ENCODE results near the gene NME7. TPM values are rescaled to one million over a fixed set of nuclear protein-coding genes. Genes with fewer than 3 reads are reported as not detected.

NME7 gene
- total RNA-seq, 1 experiment from 2014 or later: 30.3 TPM

- ATAC-seq (no peak), DNase-seq (ENCODE audit: low read depth, low spot score) (no peak)
- CTCF ChIA-PET: interaction anchor here (0.6 to 1.5 kb wide), 6 partner anchors 45 to 1005 kb away, joined by 4 to 17 read pairs (median 6); no protein-coding TSS in a partner anchor
- Histone ChIP-seq H3K4me3 (ENCODE audit: low read depth in 2 of 2, low read length in 2 of 2) (no peak overlapping the region), H3K27ac (ENCODE audit: low read length) (no peak overlapping the region), H3K27me3 (ENCODE audit: control insufficient read depth, insufficient read depth, low read length) (no peaks in the 10 kb centered on the region), H3K4me1 (ENCODE audit: control insufficient read depth, insufficient read depth, low read length) (no peaks in the 10 kb centered on the region), H3K9me3 (ENCODE audit: control insufficient read depth, insufficient read depth, low read depth, low read length) (no peaks in the 10 kb centered on the region), H3K36me3 (ENCODE audit: control insufficient read depth, insufficient read depth, low read length) (no peaks in the 10 kb centered on the region)
- intact Hi-C loops (cut with micrococcal nuclease; ENCODE audit: unreplicated experiment) (loop anchor here (1.0 to 10.0 kb wide), 4 partner anchors 216 to 1006 kb away; no protein-coding TSS in a partner anchor), in situ Hi-C loops (cut with HindIII; ENCODE audit: low pct_unique_long_range_greater_than_20kb, low sequenced_read_pairs) (no loop called here)
- BruUV-seq (replicated peaks): no TSS peak
- POLR2A ChIA-PET: interaction anchor here (0.7 kb wide), 1 partner anchor 219 kb away, joined by 3 read pairs; no protein-coding TSS in a partner anchor
- no peak for TF ChIP-seq SIN3A (IDR thresholded peaks at IDR 0.05; ENCODE audit: borderline replicate concordance, insufficient read depth, low read depth, low read length)
- no peak for TF ChIP-seq CTCF (IDR thresholded peaks at IDR 0.05)
- no peak for TF ChIP-seq TCF7L2 (IDR thresholded peaks at IDR 0.05; ENCODE audit: low read depth, low read length)
- no peak for TF ChIP-seq REST (IDR thresholded peaks at IDR 0.05; ENCODE audit: insufficient read depth in 1 of 2, low read depth in 2 of 2, low read length in 1 of 2)
- no peak for TF ChIP-seq POLR2AphosphoS5 (IDR thresholded peaks at IDR 0.05; ENCODE audit: low read depth, low read length)
Observed at GRCh38 chr1:169347688-169348382, 19.8 kb downstream of the NME7 start.

GRCh38 chr1:169346036-169346589, 21.5 kb downstream of the NME7 start:
- Histone ChIP-seq H3K27ac (ENCODE audit: low read length) (no peak overlapping the region), H3K36me3 (ENCODE audit: control insufficient read depth, insufficient read depth, low read length) (no peaks in the 10 kb centered on the region), H3K4me1 (ENCODE audit: control insufficient read depth, insufficient read depth, low read length) (no peaks in the 10 kb centered on the region), H3K4me3 (ENCODE audit: low read depth in 2 of 2, low read length in 2 of 2) (no peak overlapping the region), H3K9me3 (ENCODE audit: control insufficient read depth, insufficient read depth, low read depth, low read length) (no peaks in the 10 kb centered on the region), H3K27me3 (ENCODE audit: control insufficient read depth, insufficient read depth, low read length) (no peaks in the 10 kb centered on the region)
- CTCF ChIA-PET: no interaction called here
- ATAC-seq: no peak
- no peak for DNase-seq (ENCODE audit: low read depth, low spot score)
- no TSS peak for BruUV-seq (replicated peaks)
- in situ Hi-C loops (cut with HindIII; ENCODE audit: low pct_unique_long_range_greater_than_20kb, low sequenced_read_pairs): no loop called here
- POLR2A ChIA-PET: no interaction called here
- intact Hi-C loops (cut with micrococcal nuclease; ENCODE audit: unreplicated experiment): loop anchor here (5.0 to 10.0 kb wide), 3 partner anchors 214 to 1004 kb away; no protein-coding TSS in a partner anchor
- TF ChIP-seq REST (IDR thresholded peaks at IDR 0.05; ENCODE audit: insufficient read depth in 1 of 2, low read depth in 2 of 2, low read length in 1 of 2) (no peak), CTCF (IDR thresholded peaks at IDR 0.05) (no peak), TCF7L2 (IDR thresholded peaks at IDR 0.05; ENCODE audit: low read depth, low read length) (no peak), SIN3A (IDR thresholded peaks at IDR 0.05; ENCODE audit: borderline replicate concordance, insufficient read depth, low read depth, low read length) (no peak), POLR2AphosphoS5 (IDR thresholded peaks at IDR 0.05; ENCODE audit: low read depth, low read length) (no peak)
